Liver (tissue), 3 donors: ENCODE measurements around the gene ZNF524.

Source experiments
- ATF3 ChIP-seq: IDR thresholded peaks from 2 replicates; pipeline ENCODE4 v1.6.1; 2016; ENCODE audit warnings: antibody characterized with exemption
- CTCF ChIP-seq: fragments of 150-350 bp; IDR thresholded peaks from 2 replicates; pipeline ENCODE4 v1.5.1; 2017; ENCODE audit warnings: improper control_type of control experiment, low read depth, low read length; ENCODE audit not compliant: missing input control
- EGR1 ChIP-seq, 2 donors: IDR thresholded peaks; 2 replicates each; pipeline ENCODE4 v1.6.1; 2016 to 2018; ENCODE audit warnings: antibody characterized with exemption in 2 of 2, low read depth in 2 of 2
- GABPA ChIP-seq, 2 donors: IDR thresholded peaks in 1 of 2; conservative IDR thresholded peaks in 1 of 2; 2 replicates each; pipeline ENCODE4 v1.6.1; 2016; ENCODE audit warnings: antibody characterized with exemption in 2 of 2, mild to moderate bottlenecking in 1 of 2, moderate library complexity in 1 of 2
- JUND ChIP-seq, 2 donors: IDR thresholded peaks; 2 replicates each; pipeline ENCODE4 v1.6.1; 2016; ENCODE audit warnings: antibody characterized with exemption in 2 of 2
- MAX ChIP-seq: IDR thresholded peaks from 2 replicates; pipeline ENCODE4 v1.6.1; 2016; ENCODE audit warnings: antibody characterized with exemption
- RAD21 ChIP-seq, 2 donors: IDR thresholded peaks; 2 replicates each; pipeline ENCODE4 v1.6.1; 2016; ENCODE audit warnings: antibody characterized with exemption in 2 of 2, mild to moderate bottlenecking in 2 of 2
- REST ChIP-seq: IDR thresholded peaks from 2 replicates; pipeline ENCODE4 v1.6.1; 2016; ENCODE audit warnings: antibody characterized with exemption, mild to moderate bottlenecking
- RXRA ChIP-seq, 2 donors: IDR thresholded peaks; 2 replicates each; pipeline ENCODE4 v1.6.1; 2017 to 2018; ENCODE audit warnings: antibody characterized with exemption in 2 of 2, mild to moderate bottlenecking in 1 of 2
- SP1 ChIP-seq: IDR thresholded peaks from 2 replicates; pipeline ENCODE4 v1.6.1; 2018; ENCODE audit warnings: antibody characterized with exemption, mild to moderate bottlenecking
- TAF1 ChIP-seq: conservative IDR thresholded peaks from 2 replicates; pipeline ENCODE4 v1.6.1; 2016; ENCODE audit warnings: antibody characterized with exemption, mild to moderate bottlenecking
- donor health status: healthy.
- donor health status: healthy.

- TF ChIP-seq REST (no peak), TAF1 (no peak), CTCF (no peak), JUND (IDR thresholded peaks at IDR 0.05) (no peak), GABPA (IDR thresholded peaks at IDR 0.05 in 1 of 2, conservative IDR thresholded peaks at IDR 0.05 in 1 of 2) (no peak), SP1 (no peak), RAD21 (IDR thresholded peaks at IDR 0.05) (no peak), ATF3 (no peak), RXRA (IDR thresholded peaks at IDR 0.05) (no peak), MAX (no peak), EGR1 (IDR thresholded peaks at IDR 0.05; ENCODE audit: low read depth in 2 of 2) (no peak)
Measured at GRCh38 chr19:55592391-55593090, 7.5 kb upstream of the ZNF524 start.
